ENCODE data around the gene KRT73.

KRT73 gene

DNA sequence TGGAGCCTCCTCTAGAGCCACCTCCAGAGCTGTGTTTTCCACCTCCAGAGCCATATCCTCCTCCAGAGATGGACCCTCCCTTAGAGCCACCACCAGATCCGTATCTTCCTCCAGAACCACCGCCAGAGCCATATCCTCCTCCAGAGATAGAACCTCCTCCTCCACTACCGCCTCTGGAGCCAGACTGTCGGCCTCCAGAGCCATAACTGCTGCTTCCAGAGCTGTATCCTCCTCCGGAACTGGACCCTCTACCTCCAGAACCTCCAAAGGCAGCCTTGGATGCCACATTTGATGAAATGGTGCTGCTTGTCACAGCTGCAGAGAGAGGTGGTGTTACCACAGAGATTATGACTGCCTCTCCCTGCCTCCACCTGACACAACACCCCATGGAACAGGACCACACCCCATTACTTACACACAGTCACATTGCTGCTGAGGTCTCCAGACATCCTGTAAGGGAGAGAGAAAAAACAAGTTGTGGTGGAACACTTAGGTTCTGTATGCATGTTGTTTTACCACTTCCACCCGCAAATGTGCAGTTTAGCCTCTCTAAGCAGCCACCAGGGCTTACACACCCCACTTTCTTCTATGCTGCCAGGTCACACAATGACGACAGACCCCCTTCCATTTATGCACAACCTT is 26.9 kb upstream of the KRT73 start:
- DNase-seq = no peak

DNA sequence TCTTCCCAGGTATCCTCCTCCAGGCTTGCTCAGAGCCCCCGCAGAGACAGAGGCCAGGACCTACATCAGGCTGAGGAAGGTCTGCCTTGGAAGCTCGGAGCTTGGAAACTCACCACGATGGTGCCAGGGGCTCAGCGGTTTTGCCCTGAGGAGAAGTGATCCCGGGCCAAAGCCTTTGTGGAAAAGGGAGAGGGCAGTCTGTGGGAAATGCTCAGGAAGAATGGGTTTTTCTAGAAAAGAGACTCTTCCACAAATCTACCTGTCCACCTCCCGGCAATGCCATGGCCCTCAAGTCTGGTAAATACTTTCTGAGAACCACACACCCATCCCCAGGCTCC is 25.7 kb upstream of the KRT73 start:
- no peak for DNase-seq

DNA sequence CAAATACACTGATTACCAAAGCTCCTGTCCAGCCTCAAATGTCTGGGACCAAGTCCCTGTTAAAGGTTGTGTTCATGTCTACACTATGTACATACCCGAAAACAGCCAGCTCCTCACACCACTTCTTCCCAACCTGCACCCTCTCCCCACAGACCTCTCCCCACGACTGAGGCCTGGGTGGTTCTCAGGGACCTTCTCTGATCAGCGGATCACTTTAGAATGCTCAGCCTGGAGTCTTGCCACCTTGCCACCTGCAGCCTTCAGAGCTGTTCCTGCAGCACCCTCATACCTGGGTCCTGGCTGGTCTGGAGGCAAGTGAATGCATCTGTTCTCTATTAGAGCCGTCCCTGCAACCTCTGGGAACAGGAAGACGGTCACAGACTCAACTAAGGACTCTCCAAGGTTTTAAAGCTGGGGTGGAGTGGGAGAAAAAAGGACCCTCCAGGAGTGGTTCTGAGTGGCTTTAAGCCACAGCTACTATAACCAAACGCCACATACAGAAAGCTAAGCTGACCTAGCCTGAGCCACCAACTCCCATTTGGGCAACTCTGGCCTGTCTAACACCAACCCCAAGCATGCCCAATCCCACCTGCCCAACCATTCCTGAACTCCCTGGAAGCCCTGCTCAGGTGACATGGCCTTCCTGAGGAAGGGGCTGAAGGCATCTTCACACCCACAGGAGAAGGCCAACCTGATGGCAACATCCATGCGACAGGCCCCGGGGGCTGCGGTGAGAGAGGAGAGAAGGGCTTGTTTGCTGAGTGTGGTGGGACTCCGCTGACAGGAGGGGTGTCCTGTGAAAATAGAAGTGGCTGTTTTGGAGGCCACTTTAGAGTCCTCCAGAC is 25.1 kb upstream of the KRT73 start:
- no peak for DNase-seq

DNA sequence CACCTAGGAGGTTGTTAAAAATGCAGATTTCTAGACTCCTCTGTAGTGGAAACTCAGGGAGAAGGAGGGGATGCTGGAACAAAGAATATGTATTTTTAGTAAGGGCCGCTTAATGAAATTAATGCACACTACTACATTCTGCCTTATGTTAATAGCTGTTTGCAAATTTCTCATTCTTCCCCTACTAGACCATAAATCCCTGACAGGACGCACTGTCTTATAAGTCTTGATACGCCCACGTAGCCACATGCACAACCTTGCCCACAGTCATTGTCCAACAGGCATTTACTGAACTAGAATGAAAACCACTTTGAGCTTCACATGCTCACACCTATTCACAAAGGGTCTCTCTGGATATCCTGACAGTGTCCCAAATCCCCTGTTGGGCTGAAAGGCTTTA is 23.1 kb upstream of the KRT73 start:
- DNase-seq = no peak

DNA sequence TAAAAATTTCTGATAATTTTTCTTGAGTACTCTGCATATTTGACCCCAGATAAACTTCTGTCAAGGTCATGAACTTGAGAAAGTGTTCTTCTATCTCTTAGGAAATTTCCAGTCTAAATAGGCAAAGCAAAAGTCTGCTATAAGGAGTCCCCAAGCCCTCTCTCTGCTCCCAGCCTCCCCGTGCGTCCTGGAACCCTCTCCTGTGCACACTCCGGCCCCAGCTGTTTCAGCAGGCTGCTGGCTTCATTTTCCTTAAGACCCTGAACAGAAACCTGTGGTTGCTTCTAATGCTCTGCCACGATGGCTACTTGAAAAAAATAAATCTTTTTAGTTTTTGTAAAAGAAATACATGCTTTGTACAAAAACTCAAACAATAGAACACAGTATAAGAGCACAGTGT is 18.9 kb upstream of the KRT73 start:
- no peak for DNase-seq

DNA sequence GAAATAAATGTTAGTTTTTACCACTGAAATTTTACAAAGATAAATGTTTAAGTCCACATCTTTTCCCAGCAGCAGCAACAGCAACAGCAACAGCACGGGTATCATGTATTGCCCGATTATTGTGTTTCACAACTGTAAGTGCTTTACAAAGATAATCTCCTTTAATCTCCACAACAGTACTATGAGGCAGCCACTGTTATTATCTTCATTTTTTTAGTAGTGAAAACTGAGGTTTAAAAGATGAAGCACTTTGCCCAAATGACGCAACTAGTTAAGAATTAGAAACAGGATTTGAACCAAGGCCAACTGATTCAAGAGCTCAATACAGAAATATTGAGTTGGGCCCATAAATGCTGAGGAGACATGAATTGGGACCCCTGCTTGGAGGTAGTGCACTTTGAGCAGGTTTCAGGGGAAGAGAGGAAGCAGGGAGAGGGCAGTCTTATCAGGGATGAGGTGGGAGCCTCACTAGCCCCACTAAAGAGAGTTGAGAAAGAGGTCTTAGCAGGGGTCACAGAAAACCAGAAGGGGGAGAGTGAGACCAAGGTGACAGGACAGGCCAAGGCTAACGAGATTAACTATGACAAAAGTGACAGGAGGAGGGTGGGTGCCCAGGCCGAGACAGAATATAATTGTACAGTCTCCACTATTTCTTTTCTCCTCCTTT is 18.4 kb upstream of the KRT73 start:
- no peak for DNase-seq

DNA sequence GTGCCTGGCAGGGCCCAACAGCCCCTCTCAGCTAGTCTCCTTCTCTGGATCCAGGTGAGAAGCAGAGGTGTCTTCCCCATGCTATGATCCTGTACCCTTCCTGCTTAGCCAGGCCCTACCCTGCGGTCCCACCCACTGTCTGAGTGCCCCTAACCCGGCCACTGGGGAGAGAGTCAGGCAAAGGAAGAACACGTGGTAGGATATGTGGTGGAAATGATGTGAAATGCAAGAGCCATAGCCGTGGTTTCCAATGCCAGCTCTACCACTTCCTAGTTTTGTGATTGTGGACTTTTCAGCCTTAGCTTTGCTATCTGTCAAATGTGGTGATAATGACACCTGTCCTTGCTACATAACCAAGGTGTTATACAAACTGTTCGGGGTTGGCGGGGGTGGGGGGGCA is 17.8 kb upstream of the KRT73 start:
- DNase-seq = no peak

DNA sequence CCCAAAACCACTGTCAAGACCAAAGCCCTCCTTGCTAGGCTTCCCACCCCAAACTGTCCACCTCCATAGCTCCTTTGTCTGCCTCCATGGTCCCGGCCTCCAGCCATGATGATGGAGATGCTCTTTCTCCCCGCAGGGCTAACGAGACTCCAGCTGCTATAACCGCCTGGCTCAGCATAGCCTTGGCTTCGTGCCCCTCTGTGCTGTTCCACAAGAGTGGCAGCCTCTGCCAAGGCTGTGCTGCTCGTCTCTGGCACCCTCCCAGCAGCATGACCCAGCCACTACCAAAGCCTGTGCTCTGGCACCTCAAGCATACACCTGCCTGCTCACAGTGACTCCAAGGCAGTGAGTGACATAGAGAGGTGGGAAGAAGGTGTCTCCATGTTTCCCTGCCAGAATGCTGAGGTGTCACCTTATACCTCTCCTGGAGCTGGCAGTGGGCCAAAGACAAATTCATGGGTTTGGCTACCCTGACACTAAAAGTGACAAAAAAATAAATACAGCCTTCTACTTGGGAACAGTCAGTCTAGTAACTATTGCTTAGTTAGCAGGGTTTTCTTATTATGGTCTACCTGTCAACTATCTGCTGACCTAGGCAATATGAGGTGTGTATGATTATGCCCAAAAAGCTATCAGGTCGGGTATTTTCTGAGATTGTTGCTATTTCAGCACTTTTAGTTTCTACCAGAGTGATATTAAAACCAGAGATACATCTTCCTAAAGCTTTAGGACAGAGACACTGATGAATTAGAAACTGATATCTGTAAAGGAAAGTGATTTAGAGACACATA is 16.1 kb upstream of the KRT73 start:
- DNase-seq = peak; percentile 32

DNA sequence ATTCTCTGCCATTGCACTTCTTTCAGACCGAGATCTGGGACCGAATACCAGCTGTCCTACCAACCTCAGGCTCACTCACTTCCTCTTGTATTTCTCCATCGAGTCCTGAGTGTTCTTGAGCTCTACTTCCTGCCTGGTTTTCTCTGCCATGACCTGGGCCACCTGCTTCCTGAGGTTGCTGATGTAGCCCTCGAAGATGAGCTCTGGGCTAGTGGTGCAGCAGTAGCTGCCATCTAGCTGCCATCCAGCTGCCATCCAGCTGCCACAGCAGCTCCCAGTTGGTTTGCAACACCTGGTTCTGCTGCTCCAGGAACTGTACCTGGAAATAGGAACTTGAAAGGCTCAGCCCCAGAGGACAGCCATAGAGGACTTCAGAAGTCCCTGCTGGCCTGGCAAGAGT is 15.0 kb upstream of the KRT73 start:
- DNase-seq = no peak

DNA sequence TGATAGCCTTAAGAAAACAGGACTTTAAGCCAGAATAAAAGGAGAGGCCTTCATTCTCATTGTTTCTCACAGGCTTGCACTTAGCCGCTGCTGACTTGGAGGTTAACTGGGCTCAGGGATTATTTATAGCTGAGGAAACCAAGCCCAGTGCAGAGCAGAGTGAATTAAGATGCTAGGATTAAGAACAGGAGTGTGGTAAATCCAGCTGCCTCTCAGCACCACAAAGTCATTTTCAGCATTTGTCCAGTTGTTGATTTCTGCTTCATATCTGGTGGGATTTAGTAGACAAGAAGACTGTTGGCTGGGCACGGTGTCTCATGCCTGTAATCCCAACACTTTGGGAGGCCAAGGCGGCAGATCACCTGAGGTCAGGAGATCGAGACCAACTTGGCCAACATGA is 14.3 kb upstream of the KRT73 start:
- DNase-seq = no peak

DNA sequence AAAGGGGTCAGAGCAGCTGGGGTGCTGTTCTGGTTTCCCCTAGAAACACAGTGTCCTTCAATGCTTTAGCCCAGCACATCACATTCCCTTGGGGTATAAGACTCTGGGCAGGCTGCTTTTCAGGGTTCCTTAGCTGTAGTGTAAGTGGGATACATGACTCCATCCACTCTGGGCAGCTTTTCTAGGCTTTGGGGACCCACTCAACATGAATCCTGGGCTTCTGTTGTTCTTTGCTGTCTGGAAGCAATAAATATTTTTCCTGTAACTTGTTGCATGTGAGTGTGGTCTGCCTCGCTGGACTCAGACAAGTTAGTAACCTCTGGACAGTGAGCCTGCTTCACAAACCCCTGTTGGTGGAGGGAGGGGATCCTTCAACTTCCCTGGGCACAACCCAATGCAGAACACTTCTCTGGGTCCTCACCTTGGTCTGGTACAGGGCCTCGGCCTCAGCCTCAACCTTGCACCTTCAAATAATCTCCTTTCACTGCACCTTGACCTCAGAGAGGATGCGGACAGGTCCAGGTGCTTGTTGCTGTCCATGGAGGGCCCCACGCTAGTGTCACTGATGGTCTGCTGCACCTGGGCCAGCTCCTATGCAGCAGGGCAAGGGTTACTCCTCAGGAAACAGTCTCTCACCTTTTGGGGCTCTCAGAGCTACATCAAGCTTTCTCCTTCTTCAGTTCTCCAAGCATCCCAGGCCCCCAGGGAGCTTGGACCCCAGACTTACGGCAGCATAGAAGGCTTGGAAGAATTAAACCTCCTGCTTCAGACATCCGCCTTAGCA is 13.5 kb upstream of the KRT73 start:
- DNase-seq = no peak

DNA sequence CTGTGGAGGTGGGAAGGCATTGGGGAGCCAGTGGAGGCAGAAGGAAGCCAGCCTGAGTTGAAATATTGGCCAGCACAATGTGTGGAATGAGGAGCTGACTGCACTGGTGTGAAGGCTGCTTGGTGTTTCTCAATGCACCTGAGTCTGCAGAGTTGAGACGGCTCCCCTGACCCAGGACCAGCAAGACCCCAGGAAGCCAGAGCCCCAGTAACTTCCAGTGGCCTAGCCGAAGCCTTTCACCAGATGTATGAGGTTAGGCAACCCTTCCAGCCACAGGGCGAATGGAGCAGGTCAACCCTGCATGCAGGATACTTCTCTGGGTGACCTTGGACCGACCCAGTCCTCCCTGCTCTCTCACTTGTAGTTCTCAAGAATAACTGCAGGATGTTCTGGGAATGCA is 12.9 kb upstream of the KRT73 start:
- no peak for DNase-seq

DNA sequence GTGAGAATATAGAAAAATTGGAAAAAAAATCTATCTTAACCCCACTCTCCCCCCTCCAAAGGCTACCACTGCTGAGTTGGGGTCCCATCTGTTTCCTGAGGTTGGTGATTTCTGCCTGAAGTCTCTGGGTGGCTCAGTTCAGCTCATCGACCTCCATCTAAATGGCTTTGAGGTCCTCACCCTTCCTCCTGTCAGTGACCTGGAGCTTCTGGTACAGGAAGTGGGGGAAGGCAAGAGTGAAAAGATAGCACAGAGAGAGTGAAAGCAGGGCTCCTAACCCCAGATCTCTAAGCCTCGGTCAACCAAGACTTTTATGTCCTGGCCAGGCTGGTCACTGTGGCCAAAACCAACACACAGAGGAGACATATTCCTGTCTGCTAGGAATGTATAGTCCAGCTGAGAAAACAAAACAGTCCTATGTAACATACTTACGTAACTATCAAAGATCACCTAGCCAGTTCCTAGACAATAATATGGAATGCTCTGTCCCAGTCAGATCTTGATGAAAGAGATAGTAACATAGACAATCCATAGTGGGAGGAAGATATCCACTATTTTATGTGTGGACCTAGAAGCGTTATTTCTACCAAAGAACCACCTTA is 12.3 kb upstream of the KRT73 start:
- DNase-seq = no peak

DNA sequence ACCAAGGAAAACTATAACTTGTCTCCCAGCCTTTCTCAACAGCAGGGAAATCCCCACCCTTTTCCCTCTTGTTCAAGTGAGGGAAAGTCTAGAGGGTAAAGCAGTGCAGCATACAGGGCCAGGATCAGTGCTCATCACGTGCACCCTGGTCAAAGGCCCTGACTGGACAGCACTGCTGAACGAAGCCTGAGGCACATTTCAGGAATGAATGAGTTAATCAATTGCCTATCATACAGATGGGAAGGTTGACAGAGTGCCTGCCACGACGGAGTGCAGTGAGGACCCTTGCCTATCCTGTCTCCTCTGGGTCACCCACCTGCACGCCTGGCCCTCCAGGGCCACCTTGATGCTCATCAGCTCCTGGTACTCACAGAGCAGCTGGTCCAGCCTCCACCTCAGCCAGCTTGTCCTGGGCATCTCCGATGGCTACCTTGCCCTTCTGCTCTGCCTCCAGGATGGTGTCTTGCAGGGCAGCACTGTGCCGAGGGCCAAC is 11.7 kb upstream of the KRT73 start:
- no peak for DNase-seq

DNA sequence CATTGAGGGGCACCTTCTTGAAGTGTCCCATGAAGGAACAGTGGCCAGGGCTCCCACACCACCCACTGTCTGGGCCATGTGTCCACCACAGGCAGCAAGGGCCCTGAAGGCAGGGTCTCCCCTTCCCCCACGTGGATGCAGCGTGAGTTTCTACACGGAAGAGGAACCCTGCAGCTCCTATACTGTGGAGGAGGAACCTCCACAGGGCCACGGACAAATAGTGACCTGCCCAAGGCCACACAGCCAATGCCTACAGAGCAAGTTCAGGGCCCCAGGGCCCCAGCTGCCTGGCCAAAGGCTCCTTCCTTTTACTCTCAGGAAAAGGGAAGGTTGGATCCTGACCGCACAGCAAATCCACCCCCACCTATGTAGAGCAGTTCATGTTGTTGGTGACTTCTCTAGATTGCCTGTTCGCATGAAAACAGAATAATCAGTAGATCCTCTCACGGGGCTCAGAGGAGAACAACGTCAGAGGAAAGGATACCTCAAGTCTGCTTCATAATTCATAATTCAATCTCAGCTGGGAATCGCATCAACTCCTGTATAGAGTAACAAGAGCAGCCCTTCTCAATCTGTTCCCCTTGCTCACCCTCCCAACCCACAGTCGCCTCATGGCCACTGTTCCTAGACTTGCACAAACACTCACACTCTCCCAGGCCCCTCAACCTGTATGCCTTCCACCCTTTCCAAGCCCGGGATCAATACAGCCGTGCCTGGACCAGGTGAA is 11.1 kb upstream of the KRT73 start:
- no peak for DNase-seq

DNA sequence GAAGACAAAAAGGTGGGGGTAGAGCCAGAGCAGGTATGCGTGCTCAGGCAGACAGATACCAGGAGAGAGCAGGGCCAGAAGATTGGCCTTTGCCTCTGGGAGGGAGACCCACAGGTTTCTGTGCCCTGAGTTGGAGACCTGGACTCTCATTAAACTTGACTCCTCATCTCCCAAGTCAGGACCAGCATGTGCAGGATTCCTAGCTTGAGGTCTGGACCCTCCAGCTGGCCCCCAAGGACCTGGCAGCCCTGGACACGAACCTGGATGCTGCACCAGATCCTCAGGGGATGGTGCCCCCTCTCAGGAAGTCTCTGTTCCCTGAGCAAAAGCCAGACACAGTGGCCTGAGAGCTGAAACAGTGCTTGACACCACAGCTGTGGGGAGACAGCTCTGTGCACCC is 10.5 kb upstream of the KRT73 start:
- DNase-seq = no peak

DNA sequence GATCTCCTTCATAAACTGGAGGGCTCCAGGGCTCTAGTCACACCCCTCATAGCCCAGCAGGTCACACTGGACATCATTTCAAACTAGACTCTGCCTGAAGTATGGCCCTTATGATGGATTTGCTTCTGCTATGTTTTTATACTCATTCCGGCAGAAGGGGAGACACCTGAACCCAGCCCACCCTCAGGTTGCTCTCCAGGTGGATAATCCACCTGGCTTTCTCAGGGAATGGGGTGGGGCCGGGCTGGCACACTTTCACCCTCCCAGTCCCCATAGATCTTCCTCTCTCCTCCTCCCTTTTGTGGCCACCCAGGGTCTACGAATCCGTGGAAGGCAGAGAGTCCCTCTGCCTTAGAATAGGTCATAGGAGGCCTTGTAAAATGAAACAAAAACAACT is 9.8 kb upstream of the KRT73 start:
- DNase-seq = no peak

DNA sequence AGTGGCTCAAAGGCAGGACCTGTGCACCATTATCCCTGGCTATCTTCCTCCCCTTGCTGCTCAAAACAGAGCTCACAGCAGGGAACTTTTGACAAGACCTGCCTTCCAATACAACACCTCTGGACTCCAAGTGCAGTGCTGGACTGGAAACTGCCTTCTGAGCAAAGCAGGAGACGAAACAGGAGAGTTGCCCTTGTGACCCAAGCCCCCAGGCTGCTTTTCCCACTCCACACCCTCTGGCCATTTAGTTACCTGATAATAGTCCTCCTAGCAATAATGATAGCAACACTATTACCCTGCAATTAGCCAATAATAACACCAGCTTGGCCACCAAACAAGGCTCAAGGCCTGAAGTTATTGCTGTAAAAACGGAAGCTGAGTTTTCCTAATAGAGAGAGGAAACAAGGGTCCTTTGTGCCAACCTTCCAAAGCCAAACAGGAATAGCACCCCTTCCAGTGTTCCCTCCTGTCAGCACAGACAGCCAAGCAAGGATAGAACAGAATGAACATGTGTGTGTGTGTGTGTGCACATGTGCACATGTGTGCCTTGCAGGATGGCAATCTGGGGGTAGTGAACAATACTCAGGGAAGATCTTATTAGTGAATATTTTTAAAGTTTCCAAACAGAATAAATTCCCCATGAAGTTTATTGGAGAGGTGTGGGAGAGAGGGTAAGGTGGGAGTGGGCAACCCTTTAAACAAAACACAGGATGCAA is 9.2 kb upstream of the KRT73 start:
- DNase-seq = no peak

DNA sequence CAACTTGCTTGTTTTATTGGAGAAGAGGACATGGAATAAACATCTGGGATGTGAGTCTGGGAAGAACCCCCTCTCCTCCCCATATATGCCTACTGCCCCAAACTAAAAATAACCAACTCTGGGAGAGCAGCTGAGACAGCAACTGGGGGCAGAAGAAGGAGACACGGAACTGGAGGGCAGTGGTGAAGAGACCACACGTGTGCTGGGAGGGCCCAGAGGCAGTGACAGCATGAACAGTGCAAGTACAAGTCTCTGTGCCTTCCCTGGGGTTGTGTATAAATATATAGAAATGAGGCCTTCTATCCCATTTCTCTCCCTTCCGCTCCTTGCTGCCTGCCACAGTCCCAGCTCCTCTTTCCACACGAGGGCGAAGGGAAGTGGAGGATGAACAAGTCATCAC is 4.0 kb upstream of the KRT73 start:
- no peak for DNase-seq

DNA sequence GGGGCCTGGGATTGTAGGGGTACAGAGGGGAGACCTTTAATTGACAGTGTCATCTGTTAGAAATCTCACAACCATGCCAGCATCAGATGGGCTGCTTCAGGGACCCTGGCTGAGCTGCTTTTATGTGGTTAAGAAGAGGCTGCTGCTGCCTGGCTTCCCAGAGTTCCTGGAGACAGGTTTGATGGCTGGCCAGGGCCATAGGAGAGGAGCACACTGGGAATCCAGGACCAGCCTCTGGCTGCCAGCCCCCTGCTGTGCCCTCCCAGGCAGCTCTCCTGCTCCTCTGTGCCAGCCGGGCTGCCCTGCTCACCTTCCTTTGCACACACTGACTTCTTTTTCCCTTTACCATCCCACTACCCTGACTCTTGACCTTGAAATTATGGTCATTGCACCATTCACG is 507 bp upstream of the KRT73 start:
- no peak for DNase-seq

DNA sequence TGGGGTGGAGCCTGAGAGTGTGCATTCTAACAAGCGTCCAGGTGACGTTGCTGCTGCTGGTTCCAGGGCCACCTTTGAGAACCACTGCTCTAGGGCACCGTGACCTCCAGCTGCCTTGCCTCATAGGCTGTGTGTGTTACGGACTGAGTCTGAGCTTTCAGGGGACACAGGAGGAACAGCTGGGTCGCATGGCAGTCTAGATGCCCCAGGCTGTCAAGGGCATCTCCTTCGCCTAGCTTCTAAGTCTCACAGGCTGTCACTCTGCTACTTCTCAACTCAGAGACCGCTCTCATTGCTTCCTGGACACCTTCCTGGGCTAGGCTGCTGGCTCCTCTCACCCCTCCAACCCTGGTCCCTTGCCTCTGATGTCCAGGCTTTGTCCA is 965 bp downstream of the KRT73 start:
- no peak for DNase-seq
